Activated CD4-positive, alpha-beta memory T cell treated with anti-CD3 and anti-CD28 coated beads for 36 hours (primary cell): Measurements from ENCODE around the gene AFAP1. TPM values are rescaled to one million over a fixed set of nuclear protein-coding genes. Genes with fewer than 3 reads are reported as not detected.

Experiments
- CTCF ChIA-PET: fragments of 350-600 bp; sonication (Branson Sonifier 250); formaldehyde crosslinking; loops from one replicate; lab custom pipeline; 2021; ENCODE audit warnings: antibody characterized with exemption, inconsistent platforms; lab: Charles Lee
- POLR2A ChIA-PET: fragments of 350-600 bp; sonication (Branson Sonifier 250); formaldehyde crosslinking; loops from one replicate; lab custom pipeline; 2021; ENCODE audit warnings: antibody characterized with exemption; lab: Charles Lee
- DNase-seq: peaks from one replicate; pipeline ENCODE4 v3.0.0-alpha.2; 2020
- H3K27ac Mint-ChIP-seq: one replicate; pipeline ENCODE4 v1.8.0; 2021; ENCODE audit warnings: mixed read lengths
- H3K27me3 Mint-ChIP-seq: one replicate; pipeline ENCODE4 v1.8.0; 2021; ENCODE audit warnings: mixed read lengths
- H3K36me3 Mint-ChIP-seq: one replicate; pipeline ENCODE4 v1.8.0; 2021; ENCODE audit warnings: mixed read lengths
- H3K4me1 Mint-ChIP-seq: one replicate; pipeline ENCODE4 v1.8.0; 2021; ENCODE audit warnings: low read depth, mixed read lengths
- H3K4me3 Mint-ChIP-seq: one replicate; pipeline ENCODE4 v1.8.0; 2021; ENCODE audit warnings: mild to moderate bottlenecking, mixed read lengths
- H3K9me3 Mint-ChIP-seq: one replicate; pipeline ENCODE4 v1.8.0; 2021; ENCODE audit warnings: mixed read lengths
- intact Hi-C: fragments of 100-400 bp; cut with micrococcal nuclease; formaldehyde crosslinking; loops from one replicate; pipeline ENCODE4 v1.15.1; 2023
- total RNA-seq, 2 experiments: library from RNA; stranded (reverse); gene quantifications; one replicate each; pipeline ENCODE4 v1.2.3, GENCODE V29; 2021

The AFAP1 gene
- total RNA-seq, 2 experiments from 2014 or later = 37.7 to 38.4 TPM

GRCh38 chr4:7815562-7815961, 124.1 kb downstream of the AFAP1 start:
- Mint-ChIP-seq H3K9me3 (no peaks in the 10 kb centered on the region), H3K27me3 (no peaks in the 10 kb centered on the region), H3K4me3 (no peak overlapping the region), H3K4me1 (peaks cover 20% of the 10 kb centered on the region), H3K27ac (no peak overlapping the region), H3K36me3 (peaks cover 44% of the 10 kb centered on the region)
- ChIA-PET POLR2A (no interaction called here), CTCF (interaction anchor here (0.8 to 2.0 kb wide), 3 partner anchors 9 to 172 kb away, joined by 3 to 5 read pairs (median 4); no protein-coding TSS in a partner anchor)
- no peak for DNase-seq
- intact Hi-C loops = no loop called here

DNA sequence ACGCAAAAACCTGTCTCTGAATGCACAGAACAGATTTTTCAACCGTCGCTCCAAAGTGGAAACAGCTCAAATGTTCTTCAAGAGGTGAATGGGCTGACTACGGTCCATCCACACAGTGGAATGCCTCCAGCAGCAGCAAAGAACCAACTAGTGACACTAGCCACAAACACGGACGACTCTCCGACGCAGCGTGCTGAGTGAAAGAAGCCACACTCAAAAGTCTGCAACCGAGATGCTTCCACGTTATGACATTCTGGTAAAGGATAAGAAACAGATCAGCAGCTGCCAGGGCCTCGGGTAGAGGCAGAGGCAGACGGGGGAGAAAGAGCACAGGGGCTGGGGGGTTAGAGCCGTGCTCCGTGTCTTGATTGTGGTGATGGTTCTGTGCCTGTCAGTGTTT, 125.2 kb downstream of the AFAP1 start:
- peaks cover 37% of the 10 kb centered on the region for H3K36me3 Mint-ChIP-seq
- peaks cover 20% of the 10 kb centered on the region for H3K4me1 Mint-ChIP-seq
- H3K27me3 Mint-ChIP-seq = no peaks in the 10 kb centered on the region
- H3K4me3 Mint-ChIP-seq = no peak overlapping the region
- intact Hi-C loops = no loop called here
- no peak overlapping the region for H3K27ac Mint-ChIP-seq
- ChIA-PET CTCF (interaction anchor here (1.5 to 2.9 kb wide), 3 partner anchors 12 to 174 kb away, joined by 4 to 10 read pairs (median 8); no protein-coding TSS in a partner anchor), POLR2A (interaction anchor here (0.7 to 1.0 kb wide), 2 partner anchors 12 to 14 kb away, joined by 3 read pairs; no protein-coding TSS in a partner anchor)
- no peaks in the 10 kb centered on the region for H3K9me3 Mint-ChIP-seq
- DNase-seq = no peak

DNA sequence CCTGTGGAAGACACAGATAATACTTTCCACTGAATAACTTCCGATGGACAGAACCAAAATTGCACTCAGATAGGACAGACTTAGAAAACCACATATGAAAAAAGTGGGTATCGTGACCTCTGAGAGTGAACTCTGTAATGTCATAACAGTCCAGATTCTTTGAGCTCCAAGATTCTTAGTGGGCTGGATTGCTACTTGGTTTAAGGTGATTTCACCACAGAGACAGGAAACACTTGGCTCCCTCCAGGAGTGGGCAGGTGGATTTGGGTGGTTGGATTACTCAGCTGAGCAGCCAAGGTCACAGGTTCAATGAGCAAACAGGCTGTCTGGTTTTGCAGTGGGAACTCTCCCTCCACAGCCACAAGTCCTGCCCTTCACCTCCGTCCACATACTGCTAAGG, 126.0 kb downstream of the AFAP1 start:
- H3K4me1 Mint-ChIP-seq = peaks cover 21% of the 10 kb centered on the region
- no peaks in the 10 kb centered on the region for H3K27me3 Mint-ChIP-seq
- peak; percentile 47 for DNase-seq
- intact Hi-C loops = loop anchor here (2.0 kb wide), 1 partner anchor 15 kb away; no protein-coding TSS in a partner anchor
- peaks cover 1% of the 10 kb centered on the region for H3K9me3 Mint-ChIP-seq
- ChIA-PET CTCF (interaction anchor here (1.4 to 2.9 kb wide), 3 partner anchors 9 to 31 kb away, joined by 8 to 11 read pairs (median 10); no protein-coding TSS in a partner anchor), POLR2A (interaction anchor here (0.7 to 1.0 kb wide), 2 partner anchors 11 to 15 kb away, joined by 3 read pairs; no protein-coding TSS in a partner anchor)
- peaks cover 35% of the 10 kb centered on the region for H3K36me3 Mint-ChIP-seq
- no peak overlapping the region for H3K4me3 Mint-ChIP-seq
- H3K27ac Mint-ChIP-seq = no peak overlapping the region

- Mint-ChIP-seq H3K27me3 (no peaks in the 10 kb centered on the region), H3K9me3 (peaks cover 3% of the 10 kb centered on the region), H3K27ac (no peak overlapping the region), H3K4me1 (peaks cover 22% of the 10 kb centered on the region), H3K4me3 (no peak overlapping the region), H3K36me3 (peaks cover 42% of the 10 kb centered on the region)
- ChIA-PET CTCF (interaction anchor here (1.4 to 2.9 kb wide), 3 partner anchors 8 to 31 kb away, joined by 8 to 11 read pairs (median 10); no protein-coding TSS in a partner anchor), POLR2A (no interaction called here)
- intact Hi-C loops = loop anchor here (2.0 kb wide), 1 partner anchor 16 kb away; no protein-coding TSS in a partner anchor
- no peak for DNase-seq
Measured at GRCh38 chr4:7812921-7813320, 126.7 kb downstream of the AFAP1 start.

DNA sequence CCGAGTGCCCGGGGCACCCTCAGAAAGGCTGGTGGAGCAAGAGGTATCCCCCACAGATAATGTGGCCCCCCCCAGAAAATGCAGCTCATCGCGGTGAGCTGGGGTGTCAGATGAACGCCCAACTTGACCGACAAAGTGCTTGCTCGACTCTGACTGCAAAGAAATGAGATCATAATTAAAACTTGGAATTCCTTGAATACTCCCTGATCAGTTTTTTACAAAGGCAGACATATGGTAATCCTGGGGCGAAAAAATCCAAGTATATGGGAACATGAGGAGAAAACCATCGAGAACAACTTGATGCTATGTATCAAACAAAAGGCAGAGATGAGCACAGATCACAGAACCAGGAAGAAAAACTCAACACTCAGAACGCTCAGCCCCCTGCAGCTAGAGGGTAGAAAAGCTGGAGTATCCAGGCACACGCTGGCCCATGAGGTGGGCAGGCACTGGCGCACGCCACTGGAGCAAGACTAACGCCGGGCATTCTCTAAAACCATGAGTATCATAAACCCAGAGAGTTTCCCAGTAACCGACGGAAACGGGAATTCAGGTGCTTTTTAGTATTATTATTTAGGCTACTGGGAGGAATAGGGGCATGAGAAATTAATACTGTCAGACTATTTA, 127.3 kb downstream of the AFAP1 start:
- no peak for DNase-seq
- Mint-ChIP-seq H3K27me3 (no peaks in the 10 kb centered on the region), H3K4me1 (peaks cover 22% of the 10 kb centered on the region), H3K9me3 (peaks cover 3% of the 10 kb centered on the region), H3K36me3 (peaks cover 44% of the 10 kb centered on the region), H3K4me3 (no peak overlapping the region), H3K27ac (no peak overlapping the region)
- ChIA-PET POLR2A (no interaction called here), CTCF (interaction anchor here (1.4 to 2.9 kb wide), 3 partner anchors 8 to 32 kb away, joined by 8 to 11 read pairs (median 10); no protein-coding TSS in a partner anchor)
- intact Hi-C loops = loop anchor here (2.0 kb wide), 1 partner anchor 16 kb away; no protein-coding TSS in a partner anchor

DNA sequence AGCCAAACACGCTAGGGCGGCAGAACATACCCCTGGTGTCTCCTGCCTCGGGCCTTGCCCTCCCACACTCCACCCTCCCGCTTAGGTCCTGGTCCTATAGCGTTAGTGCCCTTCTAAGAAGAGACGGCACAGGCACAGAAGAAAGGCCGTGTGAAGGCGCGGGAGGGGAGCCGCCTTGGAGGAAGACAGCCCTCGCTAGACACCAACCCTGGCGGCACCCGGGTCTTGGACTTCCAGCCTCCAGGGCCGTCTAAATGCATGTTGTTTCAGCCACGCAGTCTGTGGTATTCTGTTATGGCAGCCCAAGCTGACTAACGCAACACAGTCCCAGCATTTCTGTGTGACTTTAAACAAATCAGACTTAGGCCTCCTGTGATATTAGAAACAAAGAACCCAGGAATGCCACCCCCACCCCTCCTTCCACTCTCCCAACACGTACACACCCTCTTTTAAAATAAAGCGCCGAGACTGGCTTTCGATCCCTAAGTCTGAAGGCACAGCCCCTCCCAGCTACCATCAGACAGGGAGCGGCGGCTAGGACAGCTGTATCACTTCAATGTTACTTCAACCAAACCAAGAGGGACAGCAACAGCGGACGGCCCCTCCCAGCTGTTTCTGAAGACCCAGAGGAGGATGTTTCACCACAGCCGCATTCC, 128.0 kb downstream of the AFAP1 start:
- Mint-ChIP-seq H3K36me3 (peaks cover 40% of the 10 kb centered on the region), H3K9me3 (peaks cover 3% of the 10 kb centered on the region), H3K4me1 (peaks cover 22% of the 10 kb centered on the region), H3K27ac (no peak overlapping the region), H3K27me3 (no peaks in the 10 kb centered on the region), H3K4me3 (no peak overlapping the region)
- ChIA-PET CTCF (interaction anchor here (2.8 to 9.7 kb wide), 3 partner anchors 9 to 33 kb away, joined by 8 to 110 read pairs (median 10); no protein-coding TSS in a partner anchor), POLR2A (no interaction called here)
- DNase-seq = no peak
- intact Hi-C loops = loop anchor here (2.0 kb wide), 1 partner anchor 17 kb away; no protein-coding TSS in a partner anchor

DNA sequence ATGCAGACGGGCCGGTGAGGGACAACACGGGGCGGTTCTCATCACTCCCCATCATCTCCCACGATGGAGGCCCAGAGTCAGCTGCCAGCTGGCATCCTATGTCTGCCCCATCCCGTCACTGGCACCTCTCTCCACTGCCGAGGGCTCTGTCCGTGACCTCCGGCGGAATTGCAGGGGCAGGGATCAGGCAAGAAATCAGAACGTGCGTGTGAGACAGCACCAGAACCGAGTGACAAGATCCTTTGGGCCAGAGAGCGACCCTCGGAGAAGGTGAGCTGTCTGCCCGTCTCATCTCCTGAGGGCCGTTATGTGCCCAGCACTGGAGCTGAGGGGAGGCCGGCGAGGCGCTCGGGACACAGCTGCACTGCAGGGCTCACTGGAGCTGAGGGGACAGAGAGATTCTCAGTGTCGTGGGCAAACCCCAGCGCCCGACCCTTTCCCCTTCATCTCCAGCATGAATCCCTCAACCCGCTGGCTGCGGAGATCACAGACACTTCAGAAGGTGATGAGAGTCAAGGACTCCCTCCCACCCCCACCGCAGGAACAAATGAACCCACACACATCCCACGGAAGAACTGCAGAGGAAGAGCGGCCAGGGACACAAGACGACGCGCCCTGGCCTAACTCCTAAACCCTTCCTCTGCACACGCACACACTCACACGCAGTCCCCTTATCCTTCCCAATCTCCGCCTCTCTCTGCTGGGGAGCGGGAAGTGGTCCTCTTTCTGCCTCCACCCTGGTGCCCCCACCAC, 128.7 kb downstream of the AFAP1 start:
- ChIA-PET POLR2A (no interaction called here), CTCF (interaction anchor here (9.1 to 9.7 kb wide), 2 partner anchors 33 to 176 kb away, joined by 110 to 212 read pairs; no protein-coding TSS in a partner anchor)
- DNase-seq = no peak
- Mint-ChIP-seq H3K27me3 (no peaks in the 10 kb centered on the region), H3K4me3 (no peak overlapping the region), H3K4me1 (peaks cover 21% of the 10 kb centered on the region), H3K9me3 (peaks cover 3% of the 10 kb centered on the region), H3K36me3 (peaks cover 38% of the 10 kb centered on the region), H3K27ac (no peak overlapping the region)
- intact Hi-C loops = no loop called here

DNA sequence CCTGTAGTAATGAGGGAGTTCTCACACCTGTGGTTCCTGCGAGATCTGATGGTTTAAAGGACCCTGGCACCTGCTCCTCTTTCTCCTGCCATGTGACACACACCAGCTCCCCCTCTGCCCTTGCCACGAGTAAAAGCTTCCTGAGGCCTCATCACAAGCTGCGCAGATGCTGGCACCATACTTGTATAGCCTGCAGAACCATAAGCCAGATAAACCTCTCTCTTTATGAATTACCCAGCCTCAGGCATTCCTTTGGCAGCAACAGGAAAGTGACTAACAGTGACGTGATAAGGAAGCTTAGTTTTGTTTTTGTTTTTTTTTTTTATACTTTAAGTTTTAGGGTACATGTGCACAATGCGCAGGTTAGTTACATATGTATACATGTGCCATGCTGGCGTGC, 130.9 kb downstream of the AFAP1 start:
- DNase-seq = no peak
- Mint-ChIP-seq H3K27ac (no peak overlapping the region), H3K4me1 (peaks cover 18% of the 10 kb centered on the region), H3K36me3 (peaks cover 22% of the 10 kb centered on the region), H3K4me3 (no peak overlapping the region), H3K27me3 (no peaks in the 10 kb centered on the region), H3K9me3 (peaks cover 3% of the 10 kb centered on the region)
- intact Hi-C loops = no loop called here
- POLR2A ChIA-PET = no interaction called here
- CTCF ChIA-PET = interaction anchor here (1.0 to 9.7 kb wide), 4 partner anchors 36 to 178 kb away, joined by 3 to 212 read pairs (median 56); no protein-coding TSS in a partner anchor

DNA sequence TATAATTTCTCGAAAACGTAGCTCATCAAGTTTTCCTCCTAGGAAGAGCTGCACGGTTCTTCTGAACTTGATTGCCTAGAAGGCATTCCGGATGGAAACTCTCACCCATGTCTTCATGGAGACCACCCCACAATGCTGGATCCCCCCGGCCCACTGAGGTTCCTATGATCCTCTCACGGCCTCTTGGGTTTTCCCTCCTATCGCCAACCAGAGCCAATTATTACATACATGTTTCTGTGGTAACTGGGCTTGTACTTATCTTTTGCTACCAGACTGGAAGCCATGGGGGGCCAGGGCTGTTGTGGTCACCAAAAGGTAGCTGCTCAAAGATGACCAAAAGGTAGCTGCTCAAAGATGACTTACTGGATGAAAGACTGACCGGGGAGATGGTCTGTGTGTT, 131.5 kb downstream of the AFAP1 start:
- DNase-seq = no peak
- H3K9me3 Mint-ChIP-seq = peaks cover 3% of the 10 kb centered on the region
- ChIA-PET CTCF (interaction anchor here (1.0 to 9.7 kb wide), 4 partner anchors 36 to 178 kb away, joined by 3 to 212 read pairs (median 56); no protein-coding TSS in a partner anchor), POLR2A (no interaction called here)
- H3K27me3 Mint-ChIP-seq = no peaks in the 10 kb centered on the region
- H3K27ac Mint-ChIP-seq = no peak overlapping the region
- intact Hi-C loops = no loop called here
- H3K4me1 Mint-ChIP-seq = peaks cover 13% of the 10 kb centered on the region
- H3K4me3 Mint-ChIP-seq = no peak overlapping the region
- peaks cover 20% of the 10 kb centered on the region for H3K36me3 Mint-ChIP-seq

DNA sequence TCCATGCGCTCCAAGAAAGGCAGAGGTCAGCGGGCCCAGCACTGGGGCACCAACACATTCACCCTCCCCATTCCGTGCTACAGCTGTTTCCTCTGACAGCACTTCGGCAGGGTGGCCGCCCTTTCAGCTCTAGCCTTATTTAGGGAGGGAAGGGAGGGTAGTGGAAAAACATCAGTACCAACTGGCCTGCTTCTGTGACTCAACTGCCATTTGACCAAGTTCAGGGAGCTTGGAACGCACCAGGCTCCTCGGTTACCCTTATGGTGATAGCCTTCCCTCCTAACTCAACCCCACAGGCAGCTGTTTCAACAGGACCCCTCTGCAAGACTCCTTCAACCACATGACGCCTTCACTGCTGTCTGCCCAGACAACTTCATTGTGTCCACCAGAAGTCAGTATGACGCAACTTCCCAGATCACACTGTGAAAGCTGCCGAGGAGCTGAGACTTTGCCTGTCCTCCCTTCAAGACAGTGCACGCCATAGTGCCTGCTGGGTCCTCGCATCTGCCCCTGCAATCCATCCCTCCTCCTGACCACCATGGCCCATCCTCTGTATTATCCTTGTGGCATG, 132.2 kb downstream of the AFAP1 start:
- H3K9me3 Mint-ChIP-seq = peaks cover 3% of the 10 kb centered on the region
- POLR2A ChIA-PET = no interaction called here

More for the DNA sequence above, 132.2 kb downstream of the AFAP1 start:
- DNase-seq = no peak
- no peaks in the 10 kb centered on the region for H3K27me3 Mint-ChIP-seq
- H3K4me3 Mint-ChIP-seq = no peak overlapping the region
- CTCF ChIA-PET = interaction anchor here (0.6 to 9.7 kb wide), 6 partner anchors 10 to 179 kb away, joined by 3 to 212 read pairs (median 5); no protein-coding TSS in a partner anchor
- H3K4me1 Mint-ChIP-seq = peaks cover 9% of the 10 kb centered on the region
- intact Hi-C loops = no loop called here
- peaks cover 18% of the 10 kb centered on the region for H3K36me3 Mint-ChIP-seq
- no peak overlapping the region for H3K27ac Mint-ChIP-seq
